ENCODE results near the gene CDK17.

- no peak for TF ChIP-seq EZH2 (IDR thresholded peaks at IDR 0.05)
- TF ChIP-seq POLR2A (IDR thresholded peaks at IDR 0.05; ENCODE audit: borderline replicate concordance, extremely low read depth, insufficient read depth, insufficient read length), result no peak
- TF ChIP-seq CTCF (IDR thresholded peaks at IDR 0.05 in 2 of 3, conservative IDR thresholded peaks at IDR 0.05 in 1 of 3; ENCODE audit: borderline replicate concordance in 1 of 3, insufficient read depth in 1 of 3, low read depth in 2 of 3, low read length in 2 of 3), result no peak
- no peak for TF ChIP-seq SRF (IDR thresholded peaks at IDR 0.05; ENCODE audit: low read depth)
- no peak for TF ChIP-seq POLR2AphosphoS5 (IDR thresholded peaks at IDR 0.05; ENCODE audit: low read depth, low read length)
- no peak for TF ChIP-seq EZH2phosphoT487 (IDR thresholded peaks at IDR 0.05; ENCODE audit: borderline replicate concordance)
- TF ChIP-seq YY1 (IDR thresholded peaks at IDR 0.05; ENCODE audit: extremely low read depth, insufficient replicate concordance, low read depth, low read length), result no peak
- no peak for TF ChIP-seq ATF3 (IDR thresholded peaks at IDR 0.05)
- no peak for TF ChIP-seq MAX (IDR thresholded peaks at IDR 0.05)
- TF ChIP-seq CEBPB (IDR thresholded peaks at IDR 0.05; ENCODE audit: low read depth), result no peak
- TF ChIP-seq TCF7L2 (IDR thresholded peaks at IDR 0.05; ENCODE audit: borderline replicate concordance, extremely low read depth, insufficient read depth, insufficient read length), result no peak
- TF ChIP-seq CBX3 (IDR thresholded peaks at IDR 0.05; ENCODE audit: low read depth), result no peak
- TF ChIP-seq ZFX (IDR thresholded peaks at IDR 0.05), result no peak
Observed at GRCh38 chr12:96396209-96396608, 4.0 kb downstream of the CDK17 start.

All from HCT116 (cell line).